GM21381 (cell line): ENCODE measurements around the gene LRRN2.

Experiments used
- ATAC-seq: cut with Tn5 transposase; IDR thresholded peaks from one replicate; pipeline ENCODE4 v1.9.1; 2021; ENCODE audit warnings: mild to moderate bottlenecking, moderate library complexity; ENCODE audit not compliant: unreplicated experiment

LRRN2 gene

GRCh38 chr1:204605791-204606190 is 79.7 kb downstream of the LRRN2 start:
- ATAC-seq = no peak

DNA sequence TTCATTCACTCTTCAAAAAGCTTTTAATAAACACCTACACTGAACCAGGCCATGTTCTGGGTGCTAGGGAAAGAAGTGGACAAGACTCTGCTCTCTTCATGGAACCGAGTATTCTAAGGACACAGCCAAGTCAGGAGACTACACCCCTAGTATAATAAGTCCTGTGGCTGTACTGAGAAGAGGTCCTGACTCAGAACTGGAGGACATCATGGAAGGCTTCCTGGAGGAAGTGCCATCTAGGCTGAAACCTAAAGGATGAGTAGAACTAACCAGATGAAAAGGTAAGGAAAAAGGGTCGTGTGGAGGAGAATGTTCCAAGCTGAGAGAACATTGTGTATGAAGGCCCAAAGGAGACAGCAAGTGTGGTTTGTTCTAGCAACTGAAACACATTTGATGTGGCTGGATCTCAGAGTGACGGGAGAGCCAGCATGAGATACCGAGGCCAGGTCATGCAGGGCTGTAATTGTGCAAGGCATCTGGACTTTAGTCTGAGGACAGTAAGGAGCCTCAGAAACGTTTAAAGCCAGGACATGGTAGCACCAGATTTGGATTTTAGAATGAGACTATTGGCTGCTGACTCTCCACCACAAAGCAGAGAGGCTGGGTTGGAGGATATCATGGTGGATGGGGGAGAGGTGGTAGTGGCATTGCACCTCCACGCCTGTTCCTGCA is 82.5 kb downstream of the LRRN2 start:
- no peak for ATAC-seq

DNA sequence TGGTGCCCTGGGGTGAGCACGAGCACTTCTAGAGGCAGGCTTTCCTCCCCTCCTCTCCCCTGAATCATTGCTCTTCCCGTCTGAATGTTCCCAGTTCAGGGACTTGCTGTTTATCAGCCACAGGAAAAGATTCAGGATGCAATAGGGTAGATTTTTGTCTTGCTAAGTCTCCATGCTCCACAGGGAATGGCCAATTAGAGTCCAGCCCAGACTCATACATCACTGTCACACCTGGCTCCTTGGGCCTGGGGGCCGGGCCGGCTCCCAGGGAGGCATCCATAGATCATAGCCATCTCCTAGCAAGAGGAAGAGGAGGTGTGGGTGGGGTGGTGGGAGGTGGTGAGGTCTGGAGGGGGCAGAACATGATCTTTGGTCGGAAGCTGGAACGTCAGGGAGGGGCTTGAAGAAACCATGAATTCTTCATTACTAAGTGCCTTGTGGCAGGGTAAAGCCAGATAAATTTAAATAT is 83.4 kb downstream of the LRRN2 start:
- ATAC-seq = no peak

DNA sequence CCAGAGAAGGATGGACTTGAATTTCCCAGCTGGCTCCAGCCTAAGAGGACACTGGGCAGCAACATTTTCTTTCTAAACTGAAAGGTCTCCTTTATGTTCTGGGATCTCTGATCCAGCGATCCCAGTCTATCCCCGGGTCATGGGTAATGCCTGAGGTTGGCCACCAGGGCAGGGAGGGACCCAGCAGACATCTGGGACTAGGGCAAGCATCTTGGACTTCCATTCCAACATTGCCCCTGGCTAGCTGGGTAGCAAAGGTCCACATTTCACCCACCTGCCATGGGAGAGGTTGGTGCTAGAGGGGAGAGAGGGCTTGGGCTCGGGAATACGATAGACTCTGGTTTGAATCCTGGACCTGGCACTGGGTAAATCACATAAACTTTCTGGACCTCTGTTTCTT is 84.6 kb downstream of the LRRN2 start:
- no peak for ATAC-seq

- no peak for ATAC-seq
Measured at GRCh38 chr1:204600203-204600602, 85.3 kb downstream of the LRRN2 start.

DNA sequence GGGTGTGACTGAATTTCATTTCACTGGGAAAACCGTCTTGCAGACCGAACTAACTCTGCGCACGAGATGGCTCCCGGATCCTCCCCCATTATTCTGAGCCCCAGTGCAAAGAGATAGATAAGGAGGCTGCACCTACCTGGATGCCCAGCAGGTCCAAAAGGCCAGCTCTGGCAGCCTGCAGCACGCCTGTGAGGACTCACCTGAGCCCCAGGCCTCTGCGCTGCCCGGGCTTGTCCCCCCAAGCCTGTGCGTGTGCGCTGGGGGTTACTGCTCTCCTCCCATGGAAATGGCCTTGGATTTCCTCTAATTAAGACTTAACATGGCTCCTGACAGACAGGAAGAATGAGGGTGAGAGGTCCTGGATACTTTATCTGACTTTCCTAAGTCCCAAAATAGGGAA is 85.9 kb downstream of the LRRN2 start:
- ATAC-seq = no peak

- no peak for ATAC-seq
Measured at GRCh38 chr1:204599098-204599497, 86.4 kb downstream of the LRRN2 start.

DNA sequence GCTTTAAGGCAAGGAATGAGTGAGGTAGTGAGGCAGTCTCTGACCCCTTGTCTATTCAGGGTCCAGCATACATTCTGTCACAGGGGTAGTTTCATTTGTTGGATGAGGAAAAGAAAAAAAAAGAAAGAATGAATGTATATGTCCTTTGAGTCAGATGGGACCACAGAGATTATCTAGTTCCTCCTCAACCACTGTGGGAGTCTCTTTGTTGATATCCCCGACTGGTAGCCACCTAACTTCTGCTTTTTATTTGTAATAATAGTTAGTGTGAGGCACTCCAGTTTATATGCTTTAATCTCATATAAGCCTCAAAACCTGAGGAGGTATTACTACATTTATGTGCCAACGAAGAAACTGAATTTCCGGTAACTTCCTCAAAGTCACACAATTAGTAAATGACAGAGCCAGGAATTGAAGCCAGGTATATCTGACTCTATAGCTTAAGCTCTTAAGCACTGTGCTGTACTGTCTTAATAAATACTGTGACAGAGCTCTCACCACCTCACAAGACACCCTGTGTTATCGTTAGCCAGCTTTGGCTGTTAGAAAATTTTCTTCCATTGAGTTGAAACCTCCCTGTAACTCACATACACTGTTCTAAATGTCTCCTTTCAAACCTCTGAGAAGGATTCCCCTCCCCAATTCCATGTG is 87.1 kb downstream of the LRRN2 start:
- no peak for ATAC-seq

DNA sequence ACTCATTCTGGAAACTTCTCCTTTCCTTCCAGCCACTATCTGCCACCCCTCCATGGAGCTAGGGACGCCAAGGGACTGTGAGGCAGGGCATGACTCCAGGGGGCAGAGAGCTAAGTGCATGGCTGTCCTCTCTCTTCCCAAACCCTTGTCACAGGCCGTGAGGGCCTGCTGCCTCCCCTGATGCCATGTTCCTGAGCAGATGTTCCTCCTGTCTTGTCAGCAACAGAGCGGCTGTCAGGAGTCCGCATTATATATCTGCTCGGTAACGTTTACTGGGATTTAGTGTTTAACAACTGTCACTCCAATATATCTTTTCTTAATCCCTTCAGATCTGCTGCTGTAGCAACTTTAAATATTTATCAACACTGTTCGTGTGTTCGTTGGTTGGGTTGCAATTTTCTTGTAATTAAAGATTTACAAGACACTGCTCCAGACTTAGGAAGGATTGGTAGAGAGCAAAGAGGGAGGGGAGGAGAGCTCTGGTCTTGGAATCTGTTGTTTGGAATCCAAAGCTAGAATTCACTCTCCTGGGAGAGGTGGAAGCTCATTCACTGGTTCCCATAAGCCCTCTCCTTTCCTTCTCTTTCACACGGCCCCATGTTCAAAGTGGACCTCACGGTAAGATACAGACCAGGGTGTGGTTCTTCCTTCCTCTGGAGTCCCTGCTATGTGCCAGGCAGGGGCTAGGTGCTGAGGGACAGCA is 93.1 kb downstream of the LRRN2 start:
- ATAC-seq = no peak

DNA sequence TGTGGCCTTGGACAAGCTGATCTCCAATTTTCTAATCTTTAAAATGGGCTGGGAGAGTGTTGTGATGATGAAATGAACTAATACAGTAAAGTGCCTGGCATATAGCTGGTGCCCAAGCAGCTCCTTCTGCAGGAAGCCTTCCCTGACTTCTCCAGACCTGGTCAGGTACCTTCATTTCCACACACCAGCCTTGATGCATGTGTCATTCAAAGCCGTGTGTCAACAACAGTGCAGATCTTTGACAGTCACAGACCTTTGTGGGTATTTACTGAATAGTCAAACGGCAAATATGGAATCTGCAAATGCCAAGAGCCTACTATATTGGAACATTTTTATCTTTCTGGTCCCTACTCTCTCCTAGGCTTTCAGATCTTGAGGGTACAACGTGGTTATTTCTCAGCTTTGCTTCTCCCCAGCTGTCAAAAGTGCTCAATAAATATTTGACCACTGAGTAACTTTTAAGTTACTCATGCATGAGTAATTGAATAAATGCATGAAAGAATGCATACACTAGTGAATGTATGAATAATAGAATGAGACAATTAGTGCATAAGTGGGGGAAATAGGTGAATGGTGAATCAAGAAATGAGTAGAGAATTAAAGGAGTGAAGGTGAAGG is 94.0 kb downstream of the LRRN2 start:
- no peak for ATAC-seq

DNA sequence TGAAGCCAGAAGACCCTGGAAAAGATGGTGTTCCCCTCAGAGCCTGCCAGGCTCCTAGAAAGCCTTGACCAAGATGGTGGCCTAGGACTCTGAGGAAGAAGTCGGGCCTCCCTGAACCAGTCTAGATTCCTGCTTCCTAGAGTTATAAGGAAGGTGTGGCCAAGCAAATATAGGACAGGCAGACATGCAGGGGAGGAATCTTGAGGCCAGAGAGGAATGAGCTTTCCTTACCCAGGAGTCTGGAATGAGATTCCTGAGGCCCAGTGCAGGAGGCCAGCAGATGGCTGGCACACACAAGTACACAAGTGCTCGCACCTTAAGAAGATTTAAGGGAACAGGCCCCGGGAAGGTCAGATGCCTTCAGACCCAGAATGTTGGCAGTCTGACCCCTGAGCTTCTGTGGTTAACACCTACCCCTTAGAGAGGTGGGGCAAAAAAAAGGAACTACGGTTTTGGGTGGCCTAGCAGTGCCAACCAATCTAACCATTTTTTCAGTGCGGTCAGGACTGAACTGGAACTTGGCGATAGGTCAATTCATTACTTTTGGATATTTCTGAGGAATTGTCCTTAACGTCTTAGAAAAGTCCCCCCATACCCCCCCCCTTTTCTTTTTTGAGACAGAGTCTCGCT is 96.0 kb downstream of the LRRN2 start:
- no peak for ATAC-seq

GRCh38 chr1:204588826-204589225 is 96.7 kb downstream of the LRRN2 start:
- no peak for ATAC-seq

DNA sequence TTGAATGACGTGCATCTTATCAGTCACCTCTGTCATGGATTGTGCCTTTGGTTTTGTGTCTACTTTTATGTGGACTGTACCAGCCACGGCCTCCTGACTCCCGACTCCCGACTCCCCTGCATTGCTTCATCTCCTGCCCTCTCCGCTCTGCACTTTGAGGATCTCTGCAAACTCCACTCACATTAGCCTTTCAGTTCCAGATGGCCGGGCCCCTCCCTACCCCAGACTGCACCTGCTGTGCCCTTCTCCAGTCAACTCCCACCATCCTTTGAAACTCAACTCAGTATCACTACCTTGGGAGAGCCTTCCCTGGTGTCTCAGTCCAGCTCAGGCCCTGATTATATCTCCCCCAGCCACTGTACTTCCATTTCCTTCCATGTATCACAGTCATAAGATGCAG is 97.9 kb downstream of the LRRN2 start:
- no peak for ATAC-seq

- ATAC-seq = no peak
Measured at GRCh38 chr1:204584699-204585372, 100.7 kb downstream of the LRRN2 start.

DNA sequence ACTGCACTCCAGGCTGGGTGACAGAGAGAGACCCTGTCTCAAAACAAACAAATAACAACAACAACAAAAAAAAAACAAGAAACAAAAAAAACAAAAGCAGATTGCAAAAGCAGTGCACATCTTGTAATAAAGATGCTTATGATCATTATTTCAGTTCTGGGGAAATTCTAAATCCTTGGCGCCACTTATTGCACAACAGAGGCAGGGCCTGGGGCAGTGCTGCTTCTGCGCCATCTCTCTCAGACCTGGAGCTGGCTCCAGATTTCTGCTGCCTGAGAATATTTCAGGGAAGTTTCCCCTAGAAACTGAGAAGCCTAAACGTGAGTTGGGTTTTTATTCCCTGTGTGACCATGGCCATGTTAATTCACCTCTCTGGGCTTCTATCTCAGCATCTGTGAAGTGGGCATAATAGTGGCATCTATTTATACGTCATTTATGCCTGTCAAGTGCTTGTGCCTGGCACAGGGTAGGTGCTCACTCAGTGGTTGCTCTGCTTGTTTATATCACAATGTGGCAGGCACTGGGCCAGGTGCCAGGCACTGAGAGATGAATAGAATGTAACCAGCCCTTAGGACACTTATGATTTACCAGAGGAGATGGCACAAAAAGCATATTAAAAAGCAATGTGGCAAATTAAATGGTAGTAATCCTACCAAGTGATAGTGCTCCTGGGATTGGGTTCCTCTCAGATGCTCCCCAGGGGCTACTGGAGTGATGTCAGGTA is 101.5 kb downstream of the LRRN2 start:
- no peak for ATAC-seq

- ATAC-seq = no peak
Measured at GRCh38 chr1:204581759-204582158, 103.8 kb downstream of the LRRN2 start.

- no peak for ATAC-seq
Measured at GRCh38 chr1:204580862-204581261, 104.7 kb downstream of the LRRN2 start.

DNA sequence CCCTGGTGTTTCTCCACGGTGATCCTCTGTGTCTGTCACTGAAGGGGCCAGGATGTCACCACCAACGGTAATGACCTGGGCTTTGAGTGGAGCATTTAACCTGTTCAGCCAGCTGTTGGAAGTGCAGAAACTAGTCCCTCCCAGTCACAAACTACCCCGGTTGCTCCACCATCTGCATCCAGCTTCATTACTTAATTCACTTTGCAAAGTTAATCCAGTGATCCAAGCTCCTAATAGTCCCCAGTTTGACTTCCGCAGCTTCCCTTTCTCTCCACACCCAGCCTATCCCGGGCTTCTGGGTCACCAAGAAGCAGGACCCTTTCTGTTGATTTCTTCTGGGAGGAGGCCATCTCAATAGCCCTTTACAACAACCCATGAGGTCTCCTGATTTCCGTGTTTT is 105.9 kb downstream of the LRRN2 start:
- ATAC-seq = no peak

DNA sequence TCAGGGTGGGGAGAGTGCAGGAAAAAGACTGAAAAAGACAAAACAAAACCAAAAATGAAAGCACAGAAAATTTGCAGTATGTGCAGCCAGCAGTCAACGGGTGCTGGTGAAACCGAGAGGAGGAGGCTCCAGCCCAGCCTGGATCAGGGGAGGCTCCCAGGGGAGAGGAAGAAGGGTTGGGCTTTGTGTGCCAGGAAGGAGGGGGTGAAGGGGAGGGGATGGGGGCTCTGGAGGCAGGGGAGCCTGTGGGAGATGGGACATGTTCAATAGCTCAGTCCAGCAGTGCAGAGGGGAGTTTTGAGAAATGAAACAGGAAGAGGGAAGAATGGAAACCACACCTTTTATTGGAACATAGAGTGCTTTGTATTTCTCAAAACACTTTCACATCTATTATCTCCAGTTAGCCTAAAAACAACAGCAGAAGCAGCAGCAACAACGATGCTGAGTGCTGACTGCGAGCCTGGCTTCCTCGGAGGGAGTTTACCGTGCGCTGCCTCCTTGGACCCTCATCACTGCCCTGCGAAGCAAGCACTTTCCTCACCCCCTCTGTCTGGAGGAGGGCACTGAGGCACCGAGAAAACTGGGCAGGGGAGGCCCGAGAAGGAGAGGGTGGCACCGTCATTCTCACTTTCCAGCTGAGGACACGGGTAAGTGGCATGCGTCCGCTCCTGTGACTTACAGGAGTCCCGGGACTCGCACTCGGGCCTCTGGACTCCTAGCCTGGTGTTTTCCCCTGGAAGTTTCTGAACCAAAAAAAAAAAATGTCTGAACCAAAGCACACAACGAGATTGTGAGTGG is 106.5 kb downstream of the LRRN2 start:
- peak; percentile 73 for ATAC-seq
